ENCODE measurements around the gene TSPO. TPM values are rescaled to one million over a fixed set of nuclear protein-coding genes. Genes with fewer than 3 reads are reported as not detected.

TSPO gene
- total RNA-seq, 1 experiment from 2014 or later = 146 TPM

DNA sequence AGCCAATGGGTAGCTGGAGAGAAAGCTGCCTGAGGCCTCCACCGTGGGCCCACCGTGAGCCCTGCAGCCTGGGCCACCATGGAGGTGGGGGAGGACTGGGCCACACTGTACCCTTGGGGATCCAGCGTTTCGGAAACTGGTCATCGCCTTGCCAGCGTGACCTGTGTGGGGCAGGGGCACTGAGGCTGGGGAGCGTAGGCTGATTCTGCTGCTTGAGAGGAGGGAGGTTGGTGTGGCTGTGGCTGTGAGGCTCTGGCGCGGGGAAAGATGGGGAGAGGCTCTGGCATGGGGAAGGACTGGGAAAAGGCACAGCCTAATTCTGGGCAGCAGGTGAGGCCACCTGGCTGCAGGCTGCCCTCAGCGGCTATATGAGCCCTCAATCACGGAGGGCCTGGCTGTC lies 48.2 kb downstream of the TSPO start:
- no peak for DNase-seq (ENCODE audit: extremely low read depth, low read depth)

DNA sequence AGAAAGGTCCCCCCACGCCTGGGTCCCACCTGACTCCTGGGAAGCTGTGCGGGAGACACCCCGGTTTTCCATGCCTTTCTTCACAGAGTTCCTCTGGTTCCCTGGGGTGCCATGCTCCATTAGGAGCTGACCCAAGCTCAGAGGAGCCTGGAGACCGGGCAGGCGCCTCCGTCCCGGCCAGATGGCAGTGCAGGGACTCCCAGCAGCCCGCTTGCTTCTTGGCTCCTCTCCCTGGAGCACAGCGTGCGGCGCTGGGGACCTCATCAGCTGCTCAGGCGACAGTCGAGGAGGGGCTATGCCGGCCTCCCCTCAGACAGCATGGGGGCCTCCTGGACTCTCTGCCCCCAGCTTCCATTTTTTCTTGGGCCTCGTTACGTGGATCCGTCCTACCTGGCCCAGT lies 48.7 kb downstream of the TSPO start:
- DNase-seq (ENCODE audit: extremely low read depth, low read depth) = no peak

- DNase-seq (ENCODE audit: extremely low read depth, low read depth) = no peak
Measured at GRCh38 chr22:43200555-43200954, 49.2 kb downstream of the TSPO start.

DNA sequence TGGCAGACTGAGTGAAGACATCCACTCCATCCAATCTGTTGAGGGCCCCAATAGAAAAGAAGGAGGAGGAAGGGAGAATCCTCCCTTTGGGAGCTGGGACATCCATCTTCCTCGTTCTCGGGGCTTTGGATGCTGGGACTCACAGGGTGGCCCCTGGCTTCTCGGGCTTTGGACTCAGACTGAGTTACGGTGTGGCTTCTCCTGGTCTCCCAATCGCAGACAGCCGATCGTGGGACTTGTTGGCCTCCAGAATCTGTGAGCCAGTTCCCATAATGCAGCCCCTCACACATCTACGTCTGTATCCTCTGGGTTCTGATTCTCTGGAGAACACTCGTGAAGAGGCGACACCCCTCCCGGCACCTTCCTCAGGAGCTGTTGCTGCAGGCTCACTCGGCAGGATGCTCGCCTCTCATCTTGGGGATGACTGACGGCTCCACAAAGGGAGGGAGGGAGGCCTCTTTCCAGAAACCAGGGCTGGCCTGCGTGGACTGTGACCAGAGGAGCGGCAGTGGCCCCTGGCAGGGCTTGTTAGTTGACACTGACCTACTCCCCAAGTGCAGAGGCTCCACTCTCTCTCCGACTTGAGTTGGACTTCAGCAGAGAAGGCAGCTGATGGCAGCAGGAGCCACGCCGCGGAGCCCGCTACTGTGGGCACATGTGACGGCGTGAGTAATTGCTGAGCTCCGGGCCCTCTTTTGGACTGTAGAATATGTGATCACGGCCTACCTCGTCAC lies 50.3 kb downstream of the TSPO start:
- DNase-seq (ENCODE audit: extremely low read depth, low read depth) = no peak

GRCh38 chr22:43202326-43202725 lies 51.0 kb downstream of the TSPO start:
- no peak for DNase-seq (ENCODE audit: extremely low read depth, low read depth)

GRCh38 chr22:43202756-43203410 lies 51.5 kb downstream of the TSPO start:
- DNase-seq (ENCODE audit: extremely low read depth, low read depth) = no peak

- DNase-seq (ENCODE audit: extremely low read depth, low read depth) = no peak
Measured at GRCh38 chr22:43203471-43203981, 52.2 kb downstream of the TSPO start.

DNA sequence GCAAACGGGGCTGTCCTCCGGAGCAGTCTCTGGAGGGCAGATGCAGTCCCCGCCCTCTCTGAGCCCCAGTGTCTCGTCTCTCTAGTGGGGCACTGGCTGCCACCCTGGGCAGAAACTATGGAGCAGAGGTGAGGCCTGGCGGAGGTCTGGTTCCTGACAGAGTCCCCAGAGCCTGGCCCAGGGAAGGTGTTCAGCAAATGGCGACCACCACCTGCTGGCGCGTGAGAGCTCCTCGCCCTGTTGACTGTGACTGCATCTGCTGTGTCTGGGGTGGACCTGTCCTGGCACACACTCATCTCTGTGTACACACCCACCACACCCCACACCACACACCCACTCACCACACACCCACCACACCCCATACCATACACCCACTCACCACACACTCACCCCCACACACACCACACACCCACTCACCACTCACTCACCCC lies 53.9 kb downstream of the TSPO start:
- no peak for DNase-seq (ENCODE audit: extremely low read depth, low read depth)

GRCh38 chr22:43205748-43206508 lies 54.6 kb downstream of the TSPO start:
- DNase-seq (ENCODE audit: extremely low read depth, low read depth) = no peak

DNA sequence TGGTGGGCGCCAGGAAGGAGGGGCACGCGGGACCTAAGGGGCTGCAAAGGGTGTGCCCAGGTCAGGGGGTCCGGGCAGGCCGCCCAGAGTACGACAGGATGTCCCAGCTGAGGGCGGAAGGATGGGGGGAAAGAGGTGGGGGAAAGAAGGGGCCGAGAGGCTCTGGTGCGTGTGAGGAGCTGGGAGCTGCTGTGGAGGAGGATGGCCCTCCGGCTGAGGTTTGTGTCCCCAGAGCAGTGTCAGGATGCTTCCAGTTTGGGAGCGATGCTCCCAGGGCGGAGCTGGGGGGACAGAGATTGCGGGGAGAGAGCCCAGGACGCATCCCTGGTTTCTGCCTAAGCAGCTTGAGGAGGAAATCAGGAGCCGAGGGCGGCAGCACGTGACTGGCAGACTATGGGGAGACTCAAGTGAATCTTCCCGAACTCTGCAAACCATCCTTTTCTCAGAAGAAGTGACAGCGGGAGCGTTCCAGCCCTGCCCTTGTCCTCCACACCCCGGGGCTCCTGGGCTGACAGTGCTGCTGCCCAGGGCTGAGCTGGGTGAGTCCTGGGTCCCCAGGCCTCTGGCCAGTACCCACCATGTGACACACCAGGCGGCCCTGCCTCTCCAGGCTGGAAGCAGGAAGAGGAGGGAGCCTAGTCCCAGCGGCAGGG lies 55.3 kb downstream of the TSPO start:
- DNase-seq (ENCODE audit: extremely low read depth, low read depth) = no peak

DNA sequence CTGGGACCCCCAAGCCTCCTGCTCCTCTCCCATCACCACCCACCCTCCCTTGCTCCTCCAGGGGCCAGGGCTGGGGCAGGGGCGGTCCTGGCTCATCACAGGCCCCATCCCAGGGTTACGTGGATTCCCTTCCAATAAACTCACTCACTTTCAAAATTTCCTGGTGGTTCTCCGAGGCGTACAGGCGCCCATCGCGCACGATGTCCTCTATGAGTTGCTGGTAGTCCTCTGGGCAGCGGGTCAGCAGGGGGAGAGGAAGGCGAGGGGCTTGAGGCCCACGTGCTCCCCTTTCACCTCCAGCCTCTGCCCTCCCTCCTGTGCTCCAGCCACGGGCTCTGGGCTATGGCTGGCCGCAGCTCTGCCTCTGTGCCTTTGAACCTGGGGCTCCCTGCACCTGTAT lies 56.0 kb downstream of the TSPO start:
- DNase-seq (ENCODE audit: extremely low read depth, low read depth) = no peak

DNA sequence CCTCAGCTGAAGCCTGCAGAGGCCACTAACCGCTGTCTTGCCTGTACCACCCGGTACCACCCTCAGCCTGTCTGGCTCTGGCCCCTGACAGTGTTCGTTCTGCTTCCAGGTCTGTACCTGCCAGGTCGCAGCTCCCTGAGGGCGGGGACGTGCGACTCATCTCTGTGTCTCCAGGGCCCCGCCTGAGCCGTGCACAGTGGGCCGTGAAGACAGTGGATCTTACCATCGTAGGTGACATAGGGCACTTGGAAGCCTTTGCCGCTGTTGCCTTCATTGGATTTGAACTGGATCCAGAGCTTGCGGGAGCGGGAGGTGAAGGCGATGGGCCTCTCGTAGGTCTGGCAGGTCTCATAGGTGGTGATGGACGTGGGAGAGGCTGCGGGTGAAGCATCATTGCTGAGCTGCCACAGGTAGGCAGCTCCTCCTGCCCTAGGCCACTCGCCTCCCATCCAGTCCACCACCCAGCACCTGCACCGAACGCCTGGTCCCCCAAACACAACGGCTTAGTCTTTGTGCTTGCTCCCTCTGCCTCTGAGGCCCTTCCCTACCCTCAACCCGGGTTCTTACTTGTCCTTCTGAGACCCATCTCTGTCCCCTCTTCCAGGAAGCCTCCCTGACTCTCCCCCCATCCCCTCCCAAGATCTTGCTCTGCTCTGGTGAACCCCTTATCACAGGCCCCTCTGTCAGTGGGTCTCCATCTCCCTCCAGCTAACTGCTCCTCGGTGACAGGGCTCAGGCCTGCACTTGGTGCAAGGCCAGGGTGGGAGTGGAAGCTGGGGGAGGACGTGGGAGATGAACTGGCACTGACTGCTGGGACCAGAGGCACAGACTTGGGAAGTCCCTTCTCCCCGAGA lies 56.7 kb downstream of the TSPO start:
- DNase-seq (ENCODE audit: extremely low read depth, low read depth) = no peak

DNA sequence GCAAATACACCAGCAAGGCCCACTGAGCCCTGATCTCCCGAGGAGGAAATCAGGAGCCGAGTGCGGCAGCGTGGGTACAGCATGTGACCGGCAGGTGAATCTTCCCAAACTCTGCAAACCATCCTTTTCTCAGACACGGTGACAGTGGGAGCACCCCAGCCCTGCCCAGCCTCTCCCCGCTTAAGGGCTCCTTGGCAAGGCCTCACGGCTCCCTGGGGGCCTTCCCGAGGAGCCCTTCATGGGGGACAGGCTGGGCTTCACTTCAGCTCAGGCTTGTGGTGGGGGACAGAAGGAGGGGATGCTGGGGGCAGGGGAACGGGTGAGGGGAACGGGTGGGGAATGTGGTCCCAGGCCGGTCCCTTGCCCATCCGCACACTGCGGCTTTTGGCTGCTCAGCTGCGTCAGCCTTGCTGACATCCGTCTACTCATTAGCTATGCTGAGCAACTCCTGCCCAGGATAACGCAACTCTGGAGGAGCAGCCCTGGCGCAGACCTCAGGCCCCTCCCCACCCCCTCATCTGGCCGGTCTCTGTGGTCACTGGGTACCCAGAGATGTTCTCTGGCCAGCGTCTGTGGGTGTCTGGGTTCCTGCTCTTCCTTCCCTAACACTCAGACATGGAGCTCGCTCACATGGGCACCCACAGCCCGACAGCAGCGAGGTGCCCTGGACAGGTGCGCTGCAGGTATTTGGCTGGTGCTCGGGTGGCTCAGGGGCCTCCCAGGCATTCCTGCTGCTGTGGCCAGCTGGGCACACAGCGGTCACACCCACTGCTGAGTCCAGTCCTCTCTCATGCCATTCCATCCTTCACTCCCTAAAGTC lies 57.6 kb downstream of the TSPO start:
- DNase-seq (ENCODE audit: extremely low read depth, low read depth) = no peak

GRCh38 chr22:43209523-43209890 lies 58.1 kb downstream of the TSPO start:
- DNase-seq (ENCODE audit: extremely low read depth, low read depth) = no peak

GRCh38 chr22:43209971-43210370 lies 58.6 kb downstream of the TSPO start:
- no peak for DNase-seq (ENCODE audit: extremely low read depth, low read depth)

- no peak for DNase-seq (ENCODE audit: extremely low read depth, low read depth)
Measured at GRCh38 chr22:43210631-43211515, 59.5 kb downstream of the TSPO start.

DNA sequence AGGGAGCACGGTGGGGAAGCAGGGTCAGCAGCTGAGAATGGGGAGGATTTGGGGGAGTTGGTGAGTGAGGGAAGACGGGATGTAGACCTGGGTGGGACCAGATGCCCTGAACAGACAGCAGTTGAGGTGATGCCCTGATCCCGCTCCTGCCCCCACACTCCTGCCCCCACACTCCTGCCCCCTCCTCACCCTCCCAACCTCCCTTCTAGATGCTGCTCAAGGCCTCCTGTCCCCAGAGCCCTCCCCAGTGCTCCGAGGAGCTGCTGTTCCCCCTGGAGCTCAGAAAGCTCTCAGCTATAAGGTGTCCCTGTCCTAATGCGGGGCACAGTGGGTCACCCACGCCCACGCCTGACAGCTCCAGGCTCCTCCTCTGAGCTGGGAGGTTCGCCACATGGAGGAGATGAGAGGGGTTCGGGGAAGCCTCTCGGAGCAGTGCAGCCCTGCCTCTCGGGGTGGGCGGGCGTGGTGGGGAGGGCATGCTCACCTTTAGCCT lies 60.6 kb downstream of the TSPO start:
- DNase-seq (ENCODE audit: extremely low read depth, low read depth) = no peak

GRCh38 chr22:43212434-43212952 lies 61.1 kb downstream of the TSPO start:
- no peak for DNase-seq (ENCODE audit: extremely low read depth, low read depth)
